DND-41 (cell line): ENCODE data around the gene CFD.

Experiments
- ATAC-seq: fragments of 200-7000 bp; cut with Tn5 transposase; 3 replicates; pipeline ENCODE4 v1.9.1; 2021; ENCODE audit warnings: low read depth; ENCODE audit not compliant: insufficient read depth
- DNase-seq: peaks from one replicate; pipeline ENCODE4 v3.0.0-alpha.2; 2020
- H2AFZ ChIP-seq: 2 replicates; pipeline ENCODE4 v1.6.0; 2012; ENCODE audit warnings: low read depth, low read length
- H3K27ac ChIP-seq: 2 replicates; pipeline ENCODE4 v1.5.1; 2012; ENCODE audit warnings: low read length, inconsistent platforms
- H3K27me3 ChIP-seq: fragments of 200-600 bp; sonication (generic); 2 replicates; pipeline ENCODE4 v1.6.0; 2012; ENCODE audit warnings: low read length, mild to moderate bottlenecking, inconsistent platforms; ENCODE audit not compliant: insufficient read depth, poor library complexity
- H3K36me3 ChIP-seq: 2 replicates; pipeline ENCODE4 v1.5.1; 2012; ENCODE audit warnings: low read length, inconsistent platforms; ENCODE audit not compliant: insufficient read depth
- H3K4me1 ChIP-seq: 2 replicates; pipeline ENCODE4 v1.5.1; 2012; ENCODE audit warnings: mild to moderate bottlenecking, low read length; ENCODE audit not compliant: insufficient read depth
- H3K4me2 ChIP-seq: 2 replicates; pipeline ENCODE4 v1.6.0; 2012; ENCODE audit warnings: mild to moderate bottlenecking, moderate library complexity, low read length, inconsistent platforms; ENCODE audit not compliant: insufficient read depth
- H3K4me3 ChIP-seq, 2 experiments: fragments of 200-600 bp in 1 of 2; shearing (Covaris generic) in 1 of 2; 2 replicates each; pipeline ENCODE4 v1.5.1; 2012 to 2016; ENCODE audit warnings: inconsistent platforms in 2 of 2, low read length in 2 of 2, mild to moderate bottlenecking in 2 of 2, low read depth in 1 of 2, moderate library complexity in 1 of 2
- H3K79me2 ChIP-seq: 2 replicates; pipeline ENCODE4 v1.6.0; 2012; ENCODE audit warnings: low read length, inconsistent platforms; ENCODE audit not compliant: insufficient read depth
- H3K9ac ChIP-seq: 2 replicates; pipeline ENCODE4 v1.6.0; 2012; ENCODE audit warnings: low read depth, mild to moderate bottlenecking, inconsistent platforms, low read length, moderate library complexity
- H3K9me3 ChIP-seq: 2 replicates; pipeline ENCODE4 v1.5.1; 2012; ENCODE audit warnings: low read length, moderate library complexity, mild to moderate bottlenecking, inconsistent platforms; ENCODE audit not compliant: insufficient read depth, severe bottlenecking
- H4K20me1 ChIP-seq: 2 replicates; pipeline ENCODE4 v1.6.0; 2012; ENCODE audit warnings: low read length; ENCODE audit not compliant: insufficient read depth
- EZH2 ChIP-seq: IDR thresholded peaks from 3 replicates; pipeline ENCODE4 v1.6.1; 2012; ENCODE audit warnings: borderline replicate concordance, low read depth, mild to moderate bottlenecking, moderate library complexity, low read length, inconsistent platforms; ENCODE audit not compliant: severe bottlenecking
- TF ChIP-seq, protein P1 (sequence below): IDR thresholded peaks from 2 replicates; pipeline ENCODE4 v1.5.1; 2012; ENCODE audit warnings: borderline replicate concordance, low read length, moderate library complexity, mild to moderate bottlenecking; ENCODE audit not compliant: poor library complexity, severe bottlenecking; ENCODE audit errors: extremely low read depth

The CFD gene

DNA sequence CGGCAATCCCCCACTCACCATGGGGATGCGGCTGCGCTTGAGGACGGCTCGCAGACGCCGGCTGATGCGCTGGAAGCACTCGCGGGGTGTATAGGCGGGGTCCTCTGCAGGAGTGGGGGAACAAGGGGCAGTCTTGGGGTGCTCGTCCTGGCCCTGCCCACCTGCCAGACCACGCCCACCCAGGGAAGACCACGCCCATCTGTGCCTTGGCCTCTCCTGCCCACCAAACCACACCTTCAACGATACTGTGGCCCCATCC lies 40.5 kb downstream of the CFD start:
- Histone ChIP-seq H3K9me3 (no peaks in the 10 kb centered on the region), H3K9ac (no peak overlapping the region), H3K27me3 (no peaks in the 10 kb centered on the region), H3K4me3 (no peak overlapping the region), H3K4me2 (no peak overlapping the region), H3K4me1 (no peaks in the 10 kb centered on the region), H3K79me2 (peaks cover 7% of the 10 kb centered on the region), H3K36me3 (peaks cover 31% of the 10 kb centered on the region), H3K27ac (no peak overlapping the region), H2AFZ (no peak overlapping the region), H4K20me1 (peaks cover 15% of the 10 kb centered on the region; the same call in 1 of the 2 replicates)
- no peak for DNase-seq
- TF ChIP-seq, protein P1, sequence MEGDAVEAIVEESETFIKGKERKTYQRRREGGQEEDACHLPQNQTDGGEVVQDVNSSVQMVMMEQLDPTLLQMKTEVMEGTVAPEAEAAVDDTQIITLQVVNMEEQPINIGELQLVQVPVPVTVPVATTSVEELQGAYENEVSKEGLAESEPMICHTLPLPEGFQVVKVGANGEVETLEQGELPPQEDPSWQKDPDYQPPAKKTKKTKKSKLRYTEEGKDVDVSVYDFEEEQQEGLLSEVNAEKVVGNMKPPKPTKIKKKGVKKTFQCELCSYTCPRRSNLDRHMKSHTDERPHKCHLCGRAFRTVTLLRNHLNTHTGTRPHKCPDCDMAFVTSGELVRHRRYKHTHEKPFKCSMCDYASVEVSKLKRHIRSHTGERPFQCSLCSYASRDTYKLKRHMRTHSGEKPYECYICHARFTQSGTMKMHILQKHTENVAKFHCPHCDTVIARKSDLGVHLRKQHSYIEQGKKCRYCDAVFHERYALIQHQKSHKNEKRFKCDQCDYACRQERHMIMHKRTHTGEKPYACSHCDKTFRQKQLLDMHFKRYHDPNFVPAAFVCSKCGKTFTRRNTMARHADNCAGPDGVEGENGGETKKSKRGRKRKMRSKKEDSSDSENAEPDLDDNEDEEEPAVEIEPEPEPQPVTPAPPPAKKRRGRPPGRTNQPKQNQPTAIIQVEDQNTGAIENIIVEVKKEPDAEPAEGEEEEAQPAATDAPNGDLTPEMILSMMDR = no peak
- no peak for TF ChIP-seq EZH2
- ATAC-seq = no peak

DNA sequence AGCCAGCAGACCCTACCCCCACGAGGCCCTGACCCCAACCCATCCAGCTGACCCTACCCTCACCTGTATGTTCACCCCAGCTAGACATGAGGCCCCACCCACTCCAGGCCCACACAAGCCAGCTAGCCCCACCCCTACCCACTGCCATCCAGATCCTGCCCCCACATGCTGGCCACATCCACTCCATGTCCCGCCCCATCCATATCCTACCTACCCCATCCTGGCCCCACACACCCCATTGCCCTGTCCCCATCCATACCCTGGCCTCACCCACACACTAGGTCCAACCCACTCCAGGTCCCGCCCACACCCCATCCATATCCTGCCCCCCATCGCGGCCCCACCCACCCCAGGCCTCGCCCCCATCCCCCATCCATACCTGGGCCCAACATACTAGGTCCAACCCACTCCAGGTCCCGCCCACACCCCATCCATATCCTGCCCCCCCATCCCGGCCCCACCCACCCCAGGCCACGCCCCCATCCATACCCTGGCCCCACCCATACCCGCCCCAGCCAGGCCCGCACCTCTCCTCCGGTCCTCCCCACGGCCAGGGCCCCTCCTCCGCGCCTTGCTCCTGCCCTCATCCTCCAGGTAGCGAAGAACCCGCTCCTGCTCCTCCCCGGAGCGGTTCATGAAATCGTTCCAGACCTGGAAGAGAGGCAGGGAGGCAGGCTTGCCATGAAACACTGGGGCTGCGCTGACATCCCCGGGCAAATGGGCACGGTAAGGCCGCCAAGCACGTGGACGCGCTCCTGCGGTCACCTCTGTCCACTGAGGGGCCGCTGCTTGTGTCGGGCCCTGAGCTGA lies 41.0 kb downstream of the CFD start:
- peaks cover 7% of the 10 kb centered on the region for H3K79me2 ChIP-seq
- no peak overlapping the region for H3K27ac ChIP-seq
- no peak overlapping the region for H3K9ac ChIP-seq
- no peak overlapping the region for H2AFZ ChIP-seq
- no peak for TF ChIP-seq EZH2
- TF ChIP-seq, protein P1 = no peak
- no peak overlapping the region for H3K4me2 ChIP-seq
- DNase-seq = peak; percentile 52
- peaks cover 15% of the 10 kb centered on the region; the same call in 1 of the 2 replicates for H4K20me1 ChIP-seq
- H3K4me1 ChIP-seq = no peaks in the 10 kb centered on the region
- H3K4me3 ChIP-seq = no peak overlapping the region
- H3K9me3 ChIP-seq = no peaks in the 10 kb centered on the region
- peaks cover 31% of the 10 kb centered on the region for H3K36me3 ChIP-seq
- ATAC-seq = peak; percentile 63
- H3K27me3 ChIP-seq = no peaks in the 10 kb centered on the region

DNA sequence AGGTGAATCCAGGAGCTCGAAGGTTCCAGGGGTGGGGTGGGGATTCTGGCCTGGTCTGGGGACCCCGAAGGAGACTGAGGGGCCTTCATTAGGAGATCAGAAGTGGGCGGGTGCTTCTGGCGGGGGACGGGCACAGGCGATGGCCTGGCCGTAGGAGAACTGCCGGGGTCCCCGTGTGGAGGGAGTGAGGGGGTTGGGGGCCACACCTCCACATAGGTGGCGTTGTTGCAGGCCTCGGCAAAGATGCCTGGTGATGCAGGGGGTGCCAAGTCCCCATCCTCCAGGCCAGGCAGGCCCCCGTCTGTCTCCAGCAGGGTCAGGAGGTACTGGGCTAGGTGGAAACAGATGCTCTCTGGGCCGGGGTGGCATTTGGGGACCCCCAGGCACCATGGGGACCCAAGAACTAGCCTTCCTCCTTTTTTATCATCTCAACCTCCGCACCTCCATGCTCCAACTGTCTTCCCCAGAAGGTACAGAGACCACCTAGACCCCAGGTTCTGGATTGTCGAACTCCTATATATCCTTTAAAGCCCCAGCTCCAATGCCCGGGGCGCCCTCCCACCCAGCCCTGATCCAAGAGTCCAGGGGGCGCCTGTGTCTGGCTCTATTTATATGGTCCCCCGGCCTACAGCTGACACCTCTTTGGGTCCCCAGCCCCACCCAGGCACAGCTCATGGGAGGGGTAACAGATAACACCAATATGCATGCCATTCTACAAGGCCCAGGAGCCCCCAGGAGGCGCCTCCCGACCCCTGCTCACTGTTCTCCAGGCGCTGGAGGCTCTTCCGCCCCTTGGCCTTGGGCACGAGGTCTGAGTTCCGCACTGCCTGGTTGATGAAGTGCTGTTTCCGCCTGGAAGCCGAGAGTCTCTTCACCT lies 42.0 kb downstream of the CFD start:
- H3K79me2 ChIP-seq = peaks cover 9% of the 10 kb centered on the region
- TF ChIP-seq, protein P1 = no peak
- TF ChIP-seq EZH2 = no peak
- no peak for DNase-seq
- no peaks in the 10 kb centered on the region for H3K27me3 ChIP-seq
- H3K4me2 ChIP-seq = no peak overlapping the region
- no peaks in the 10 kb centered on the region for H3K9me3 ChIP-seq
- H3K9ac ChIP-seq = no peak overlapping the region
- H3K27ac ChIP-seq = no peak overlapping the region
- H3K4me3 ChIP-seq = no peak overlapping the region
- no peak overlapping the region for H2AFZ ChIP-seq
- no peak for ATAC-seq
- H4K20me1 ChIP-seq = peaks cover 18% of the 10 kb centered on the region; the same call in 1 of the 2 replicates
- no peaks in the 10 kb centered on the region for H3K4me1 ChIP-seq
- H3K36me3 ChIP-seq = peaks cover 31% of the 10 kb centered on the region
